ENCODE results near the gene PAX7.

The PAX7 gene

GRCh38 chr1:18652791-18653190, 22.1 kb downstream of the PAX7 start:
- Mint-ChIP-seq H3K36me3 (no peaks in the 10 kb centered on the region), H3K4me1 (peaks cover 56% of the 10 kb centered on the region), H3K4me3 (no peak overlapping the region), H3K27me3 (peaks cover 88% of the 10 kb centered on the region), H3K27ac (no peak overlapping the region), H3K9me3 (no peaks in the 10 kb centered on the region)
- no peak for DNase-seq
- CTCF ChIA-PET, result no interaction called here

DNA sequence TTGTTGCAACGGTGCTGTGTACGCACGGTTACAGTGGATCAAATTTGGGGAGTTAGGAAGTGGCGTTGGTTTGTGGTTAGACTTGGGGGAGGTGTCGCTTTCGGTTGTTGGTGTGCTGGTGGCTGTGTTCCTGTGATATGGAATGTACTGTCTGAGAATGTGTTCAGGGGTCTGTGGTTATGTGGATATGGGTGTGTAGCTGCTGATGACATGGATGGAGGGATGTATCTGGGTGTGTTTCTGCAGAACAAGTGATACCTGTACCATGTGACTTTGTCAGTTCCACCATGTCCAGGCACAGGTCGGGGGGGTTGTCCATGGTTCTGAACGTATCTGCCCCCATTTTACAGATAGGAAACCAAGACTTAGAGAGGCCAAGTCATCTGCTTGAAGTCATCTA, 22.7 kb downstream of the PAX7 start:
- Mint-ChIP-seq H3K36me3 (no peaks in the 10 kb centered on the region), H3K4me3 (peak overlapping the region; percentile 0), H3K27ac (no peak overlapping the region), H3K4me1 (peaks cover 56% of the 10 kb centered on the region), H3K27me3 (peaks cover 86% of the 10 kb centered on the region), H3K9me3 (no peaks in the 10 kb centered on the region)
- CTCF ChIA-PET, result no interaction called here
- DNase-seq, result peak; percentile 55

- Mint-ChIP-seq H3K36me3 (no peaks in the 10 kb centered on the region), H3K4me3 (no peak overlapping the region), H3K4me1 (peaks cover 56% of the 10 kb centered on the region), H3K27ac (no peak overlapping the region), H3K9me3 (no peaks in the 10 kb centered on the region), H3K27me3 (peaks cover 86% of the 10 kb centered on the region)
- DNase-seq, result no peak
- CTCF ChIA-PET, result no interaction called here
Measured at GRCh38 chr1:18653916-18654315, 23.3 kb downstream of the PAX7 start.

GRCh38 chr1:18654599-18654998, 24.0 kb downstream of the PAX7 start:
- Mint-ChIP-seq H3K4me3 (no peak overlapping the region), H3K27ac (no peak overlapping the region), H3K4me1 (peaks cover 56% of the 10 kb centered on the region), H3K27me3 (peaks cover 86% of the 10 kb centered on the region), H3K36me3 (no peaks in the 10 kb centered on the region), H3K9me3 (no peaks in the 10 kb centered on the region)
- CTCF ChIA-PET, result interaction anchor here (0.5 to 0.8 kb wide), 2 partner anchors 26 to 1159 kb away, joined by 3 read pairs; no protein-coding TSS in a partner anchor
- no peak for DNase-seq

DNA sequence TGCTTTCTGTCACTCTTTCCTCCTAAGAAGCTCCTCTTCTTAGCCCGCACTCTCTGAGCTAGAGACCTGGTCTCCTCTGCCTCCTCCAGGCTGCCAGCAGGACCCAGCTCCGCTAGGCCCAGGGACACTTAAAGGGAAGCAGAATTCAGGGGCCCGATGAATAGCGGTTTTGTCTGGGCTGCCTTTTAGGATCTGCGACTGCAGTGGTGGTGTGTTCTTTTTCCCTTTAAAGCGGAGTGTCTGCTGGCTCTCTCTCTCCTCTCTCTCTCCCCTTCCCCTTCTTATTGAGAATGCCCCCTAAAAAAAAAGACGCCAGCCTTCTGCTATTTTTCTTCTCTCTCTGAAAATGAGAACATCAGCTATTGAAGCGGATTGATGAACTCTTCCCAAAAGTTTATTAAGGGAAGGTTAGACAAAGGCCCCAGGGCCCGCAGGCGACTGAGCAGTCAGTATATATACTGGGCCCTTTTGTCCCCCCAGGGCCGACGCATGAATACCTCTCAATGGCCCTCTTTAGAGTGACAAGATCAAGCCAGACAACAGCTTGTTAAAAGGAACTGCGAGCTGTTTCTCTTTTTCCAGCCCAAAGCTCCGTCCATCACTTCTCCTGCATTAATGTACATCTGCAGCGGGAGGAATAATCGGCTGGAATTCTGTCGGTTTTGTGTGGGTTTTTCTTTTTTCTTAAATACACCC, 27.0 kb downstream of the PAX7 start:
- no peak for DNase-seq
- H3K9me3 Mint-ChIP-seq, result no peaks in the 10 kb centered on the region
- H3K4me3 Mint-ChIP-seq, result no peak overlapping the region
- CTCF ChIA-PET, result interaction anchor here (0.7 kb wide), 1 partner anchor 28 kb away, joined by 3 read pairs; no protein-coding TSS in a partner anchor
- H3K4me1 Mint-ChIP-seq, result peaks cover 45% of the 10 kb centered on the region
- H3K27me3 Mint-ChIP-seq, result peaks cover 77% of the 10 kb centered on the region
- H3K27ac Mint-ChIP-seq, result no peak overlapping the region
- H3K36me3 Mint-ChIP-seq, result no peaks in the 10 kb centered on the region

DNA sequence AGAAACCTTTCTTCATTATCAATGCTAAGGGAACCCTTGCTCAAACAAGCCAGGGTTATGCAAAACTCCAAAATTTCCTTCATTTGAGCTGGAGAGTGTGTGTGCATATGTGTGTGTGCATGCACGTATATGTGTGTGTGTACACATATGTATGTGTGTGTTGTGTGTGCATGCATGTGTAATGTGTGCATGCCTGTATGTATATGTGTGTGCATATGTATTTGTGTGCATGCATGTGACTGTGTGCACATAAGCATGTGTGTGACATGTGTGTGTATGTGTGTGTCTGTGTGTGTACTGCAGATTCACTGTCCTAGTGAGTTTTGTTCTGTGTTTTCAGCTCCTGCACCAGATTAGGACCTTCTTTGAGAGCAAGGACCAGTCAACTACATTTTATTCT, 28.2 kb downstream of the PAX7 start:
- no peaks in the 10 kb centered on the region for H3K9me3 Mint-ChIP-seq
- CTCF ChIA-PET, result no interaction called here
- H3K27ac Mint-ChIP-seq, result no peak overlapping the region
- H3K4me1 Mint-ChIP-seq, result peaks cover 34% of the 10 kb centered on the region
- peaks cover 73% of the 10 kb centered on the region for H3K27me3 Mint-ChIP-seq
- no peaks in the 10 kb centered on the region for H3K36me3 Mint-ChIP-seq
- H3K4me3 Mint-ChIP-seq, result no peak overlapping the region
- no peak for DNase-seq

- H3K4me3 Mint-ChIP-seq, result no peak overlapping the region
- no peaks in the 10 kb centered on the region for H3K36me3 Mint-ChIP-seq
- CTCF ChIA-PET, result interaction anchor here (0.8 kb wide), 1 partner anchor 11 kb away, joined by 3 read pairs; no protein-coding TSS in a partner anchor
- H3K4me1 Mint-ChIP-seq, result peaks cover 17% of the 10 kb centered on the region
- no peaks in the 10 kb centered on the region for H3K9me3 Mint-ChIP-seq
- no peak overlapping the region for H3K27ac Mint-ChIP-seq
- DNase-seq, result no peak
- H3K27me3 Mint-ChIP-seq, result peaks cover 59% of the 10 kb centered on the region
Measured at GRCh38 chr1:18661404-18662285, 31.0 kb downstream of the PAX7 start.

GRCh38 chr1:18662286-18662639, 31.6 kb downstream of the PAX7 start:
- Mint-ChIP-seq H3K27me3 (peaks cover 58% of the 10 kb centered on the region), H3K27ac (no peak overlapping the region), H3K9me3 (no peaks in the 10 kb centered on the region), H3K4me1 (peaks cover 22% of the 10 kb centered on the region), H3K4me3 (no peak overlapping the region), H3K36me3 (no peaks in the 10 kb centered on the region)
- DNase-seq, result no peak
- CTCF ChIA-PET, result no interaction called here

GRCh38 chr1:18666317-18666920, 35.8 kb downstream of the PAX7 start:
- Mint-ChIP-seq H3K27ac (no peak overlapping the region), H3K4me3 (no peak overlapping the region), H3K9me3 (no peaks in the 10 kb centered on the region), H3K4me1 (peaks cover 18% of the 10 kb centered on the region), H3K27me3 (peaks cover 38% of the 10 kb centered on the region), H3K36me3 (no peaks in the 10 kb centered on the region)
- CTCF ChIA-PET, result no interaction called here
- no peak for DNase-seq

GRCh38 chr1:18667333-18667732, 36.7 kb downstream of the PAX7 start:
- peaks cover 38% of the 10 kb centered on the region for H3K27me3 Mint-ChIP-seq
- no peak overlapping the region for H3K27ac Mint-ChIP-seq
- no peak overlapping the region for H3K4me3 Mint-ChIP-seq
- no peaks in the 10 kb centered on the region for H3K9me3 Mint-ChIP-seq
- no peaks in the 10 kb centered on the region for H3K36me3 Mint-ChIP-seq
- CTCF ChIA-PET, result no interaction called here
- no peak for DNase-seq
- peaks cover 12% of the 10 kb centered on the region for H3K4me1 Mint-ChIP-seq

DNA sequence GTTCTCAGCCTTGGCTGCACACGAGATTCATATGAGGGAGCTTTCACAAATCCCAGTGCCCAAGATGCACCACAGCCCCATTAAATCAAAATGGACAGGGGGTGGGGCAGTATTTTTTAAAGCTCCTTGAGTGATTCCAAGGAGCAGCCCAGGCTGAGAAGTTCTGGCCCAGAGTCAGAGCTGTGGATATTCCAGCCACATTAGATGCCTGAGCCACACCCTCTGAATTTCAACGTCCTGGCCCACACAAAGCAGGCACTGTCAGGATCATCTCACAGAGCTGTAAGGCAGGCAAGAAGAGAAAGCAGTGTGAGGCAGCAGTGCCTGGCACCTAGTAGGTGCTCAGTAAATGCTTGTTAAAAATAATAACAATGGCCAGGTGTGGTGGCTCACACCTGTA, 37.4 kb downstream of the PAX7 start:
- Mint-ChIP-seq H3K27ac (no peak overlapping the region), H3K4me3 (no peak overlapping the region), H3K9me3 (no peaks in the 10 kb centered on the region), H3K36me3 (no peaks in the 10 kb centered on the region), H3K4me1 (peaks cover 12% of the 10 kb centered on the region), H3K27me3 (peaks cover 41% of the 10 kb centered on the region)
- CTCF ChIA-PET, result interaction anchor here (1.2 kb wide), 1 partner anchor 13 kb away, joined by 3 read pairs; no protein-coding TSS in a partner anchor
- no peak for DNase-seq

DNA sequence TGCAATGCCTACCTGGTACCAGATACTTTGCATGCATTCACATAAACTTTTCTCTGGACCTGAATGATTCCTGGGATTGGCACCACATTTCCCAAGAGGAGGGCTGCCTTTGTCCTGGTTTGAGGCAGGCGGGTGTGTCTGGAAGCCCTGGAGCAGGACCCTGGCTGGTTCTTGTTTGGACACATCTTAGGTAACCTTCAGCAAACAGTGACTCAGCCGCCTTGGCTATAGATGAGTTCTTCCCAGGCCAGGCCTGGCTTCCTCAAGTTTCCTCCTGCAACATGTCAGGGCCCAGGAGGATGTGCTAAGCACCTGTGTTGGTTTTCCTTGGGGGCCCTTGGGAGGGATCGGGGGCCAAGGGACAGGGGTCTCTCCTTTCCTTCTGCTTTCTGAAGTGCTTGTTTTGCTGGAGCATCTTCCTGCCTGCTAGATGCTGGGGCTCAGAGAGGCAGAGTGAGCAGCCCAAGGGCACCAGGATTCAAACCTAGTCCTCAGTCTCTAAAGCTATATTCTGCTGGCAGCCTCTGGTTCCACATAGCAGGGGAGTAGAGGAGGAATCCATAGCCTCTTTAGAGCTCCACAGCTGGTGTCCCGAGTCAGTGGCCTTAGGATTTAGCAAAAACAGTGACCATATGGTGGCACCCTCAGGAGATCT, 38.2 kb downstream of the PAX7 start:
- CTCF ChIA-PET, result interaction anchor here (1.2 kb wide), 1 partner anchor 12 kb away, joined by 3 read pairs; no protein-coding TSS in a partner anchor
- no peaks in the 10 kb centered on the region for H3K9me3 Mint-ChIP-seq
- H3K4me3 Mint-ChIP-seq, result no peak overlapping the region
- no peak for DNase-seq
- peaks cover 12% of the 10 kb centered on the region for H3K4me1 Mint-ChIP-seq
- no peaks in the 10 kb centered on the region for H3K36me3 Mint-ChIP-seq
- H3K27me3 Mint-ChIP-seq, result peaks cover 32% of the 10 kb centered on the region
- no peak overlapping the region for H3K27ac Mint-ChIP-seq

GRCh38 chr1:18670121-18670867, 39.6 kb downstream of the PAX7 start:
- H3K36me3 Mint-ChIP-seq, result no peaks in the 10 kb centered on the region
- no peak overlapping the region for H3K27ac Mint-ChIP-seq
- no peak for DNase-seq
- no peak overlapping the region for H3K4me3 Mint-ChIP-seq
- peaks cover 42% of the 10 kb centered on the region for H3K27me3 Mint-ChIP-seq
- CTCF ChIA-PET, result interaction anchor here (0.8 kb wide), 1 partner anchor 12 kb away, joined by 4 read pairs; no protein-coding TSS in a partner anchor
- no peaks in the 10 kb centered on the region for H3K9me3 Mint-ChIP-seq
- H3K4me1 Mint-ChIP-seq, result peaks cover 12% of the 10 kb centered on the region

Data from activated naive CD4-positive, alpha-beta T cell treated with anti-CD3 and anti-CD28 coated beads, Interleukin-2, amount 10 ng/mL, durations not matched to agents 7 days and 5 days (primary cell).